HG03354 (cell line): ENCODE measurements around the gene VPS39.
"Not testable (repeated sequence)": the region's sequence is repeated elsewhere in the genome, so short reads cannot be mapped to it uniquely, and the experiment has no call there.

Experiments
- ATAC-seq: cut with Tn5 transposase; IDR thresholded peaks from one replicate; pipeline ENCODE4 v1.9.1; 2021; ENCODE audit warnings: mild to moderate bottlenecking; ENCODE audit not compliant: unreplicated experiment, poor library complexity, severe bottlenecking

VPS39 gene, protein sequence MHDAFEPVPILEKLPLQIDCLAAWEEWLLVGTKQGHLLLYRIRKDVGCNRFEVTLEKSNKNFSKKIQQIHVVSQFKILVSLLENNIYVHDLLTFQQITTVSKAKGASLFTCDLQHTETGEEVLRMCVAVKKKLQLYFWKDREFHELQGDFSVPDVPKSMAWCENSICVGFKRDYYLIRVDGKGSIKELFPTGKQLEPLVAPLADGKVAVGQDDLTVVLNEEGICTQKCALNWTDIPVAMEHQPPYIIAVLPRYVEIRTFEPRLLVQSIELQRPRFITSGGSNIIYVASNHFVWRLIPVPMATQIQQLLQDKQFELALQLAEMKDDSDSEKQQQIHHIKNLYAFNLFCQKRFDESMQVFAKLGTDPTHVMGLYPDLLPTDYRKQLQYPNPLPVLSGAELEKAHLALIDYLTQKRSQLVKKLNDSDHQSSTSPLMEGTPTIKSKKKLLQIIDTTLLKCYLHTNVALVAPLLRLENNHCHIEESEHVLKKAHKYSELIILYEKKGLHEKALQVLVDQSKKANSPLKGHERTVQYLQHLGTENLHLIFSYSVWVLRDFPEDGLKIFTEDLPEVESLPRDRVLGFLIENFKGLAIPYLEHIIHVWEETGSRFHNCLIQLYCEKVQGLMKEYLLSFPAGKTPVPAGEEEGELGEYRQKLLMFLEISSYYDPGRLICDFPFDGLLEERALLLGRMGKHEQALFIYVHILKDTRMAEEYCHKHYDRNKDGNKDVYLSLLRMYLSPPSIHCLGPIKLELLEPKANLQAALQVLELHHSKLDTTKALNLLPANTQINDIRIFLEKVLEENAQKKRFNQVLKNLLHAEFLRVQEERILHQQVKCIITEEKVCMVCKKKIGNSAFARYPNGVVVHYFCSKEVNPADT

DNA sequence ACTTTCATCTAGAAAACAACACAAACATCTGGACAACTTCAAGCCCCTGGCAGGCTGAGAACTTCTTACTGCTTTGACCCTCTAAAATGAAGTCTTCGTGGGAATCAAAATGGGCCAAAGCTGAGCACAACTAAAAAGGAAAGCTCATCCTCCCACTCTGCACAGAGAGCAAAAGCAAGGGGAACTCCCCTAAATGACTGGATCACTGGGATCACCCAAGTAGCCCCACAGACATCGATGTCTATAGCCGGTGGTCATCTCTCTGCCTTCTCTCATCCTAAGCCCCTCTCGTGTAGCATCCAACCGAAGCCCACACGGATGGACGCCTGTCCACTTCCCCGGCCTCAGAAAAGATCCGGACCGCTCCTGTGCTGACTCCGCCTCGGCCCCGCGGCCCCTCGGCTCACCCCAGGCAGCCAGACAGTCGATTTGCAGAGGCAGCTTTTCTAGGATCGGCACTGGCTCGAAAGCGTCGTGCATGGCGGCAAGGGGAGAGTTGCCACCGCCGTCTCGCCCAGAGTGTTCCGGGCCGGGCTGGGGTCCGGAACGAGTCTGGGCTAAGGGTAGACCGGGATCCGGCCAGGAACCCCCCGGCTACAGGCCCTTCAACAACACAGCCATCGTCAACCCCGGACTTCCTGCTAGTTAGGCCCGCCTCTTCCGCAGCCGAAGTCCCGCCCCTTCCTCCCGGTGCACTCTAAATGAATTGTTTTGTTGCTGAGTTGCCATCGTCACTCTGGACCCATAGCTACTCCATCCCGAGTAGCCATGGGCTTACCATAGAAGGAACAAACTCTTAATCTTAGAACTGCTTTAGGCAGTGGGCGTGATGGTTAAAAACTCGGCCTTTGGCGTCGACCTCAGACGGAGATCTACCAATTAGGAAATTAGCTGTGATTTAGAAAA lies at the start of gene VPS39:
VPS39 (minus strand) TSS at position 631 of the 906 bp plus-strand sequence; CDS start at position 480, 151 bp downstream.
- peak; percentile 94 for ATAC-seq

DNA sequence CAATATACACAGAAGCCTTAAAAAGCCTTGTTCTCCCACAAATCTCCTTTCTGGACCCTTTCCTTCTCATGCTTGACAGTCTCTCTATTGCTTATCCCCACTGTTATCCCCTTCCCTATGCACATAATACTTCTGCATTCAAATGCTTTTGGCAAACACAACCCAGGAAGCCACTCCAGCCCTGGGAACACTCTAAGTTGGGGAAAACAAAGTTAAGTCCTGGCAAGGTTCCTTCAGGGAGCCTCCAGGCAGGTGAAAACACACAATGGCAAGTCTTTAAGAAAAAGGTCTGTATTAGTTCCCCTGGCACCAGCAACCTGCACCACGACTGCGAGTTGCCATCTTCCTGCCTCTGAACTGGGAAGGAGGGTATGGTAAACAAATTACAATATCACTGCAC lies 45.2 kb upstream of the VPS39 start:
- no peak for ATAC-seq

DNA sequence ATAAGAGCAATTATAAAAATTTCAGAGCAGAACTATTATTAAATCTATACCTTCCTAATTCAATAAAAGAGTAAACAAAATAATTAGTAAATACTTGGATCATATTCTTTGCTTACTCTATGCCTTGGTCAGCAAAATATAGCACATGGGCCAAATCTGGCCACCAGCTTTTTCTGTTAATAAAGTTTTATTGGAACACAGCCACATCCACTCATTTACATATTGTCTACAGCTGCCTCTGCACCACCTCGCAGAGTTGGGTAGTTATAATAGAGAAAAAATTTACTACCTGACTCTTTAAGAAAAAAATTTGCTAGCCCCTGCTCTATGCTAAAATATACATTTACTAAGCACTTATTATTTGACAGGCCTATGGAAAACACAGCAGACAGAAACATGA lies 32.7 kb upstream of the VPS39 start:
- no peak for ATAC-seq

DNA sequence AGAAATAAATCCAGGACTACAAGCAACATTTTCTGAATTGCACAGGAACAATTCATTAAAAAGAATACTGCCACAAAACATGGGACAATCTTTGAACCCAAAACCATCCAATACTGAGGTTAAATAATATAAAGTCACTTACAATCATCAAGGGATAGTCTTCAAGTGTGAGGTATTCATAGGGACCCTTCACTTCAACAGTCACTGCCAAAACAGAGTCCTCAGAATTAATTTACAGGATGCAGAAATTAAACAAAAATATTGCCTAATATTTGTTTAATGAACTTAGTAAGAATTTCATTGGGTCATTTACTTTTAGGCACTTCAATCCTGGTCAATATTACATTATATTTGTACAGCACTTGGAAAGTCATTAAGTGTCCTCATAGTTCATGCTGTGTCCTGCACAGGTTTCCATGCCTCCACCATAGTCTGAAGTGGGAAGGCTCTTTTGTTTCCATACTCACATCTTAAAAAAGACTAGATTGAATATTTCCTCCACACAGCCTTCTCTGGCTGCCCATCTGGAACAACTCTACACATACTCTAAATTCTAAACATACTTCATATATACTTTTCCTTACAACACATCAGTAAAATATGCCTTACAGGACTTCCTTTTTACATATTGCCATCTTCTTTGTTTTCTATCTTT lies 31.6 kb upstream of the VPS39 start:
- no peak for ATAC-seq

DNA sequence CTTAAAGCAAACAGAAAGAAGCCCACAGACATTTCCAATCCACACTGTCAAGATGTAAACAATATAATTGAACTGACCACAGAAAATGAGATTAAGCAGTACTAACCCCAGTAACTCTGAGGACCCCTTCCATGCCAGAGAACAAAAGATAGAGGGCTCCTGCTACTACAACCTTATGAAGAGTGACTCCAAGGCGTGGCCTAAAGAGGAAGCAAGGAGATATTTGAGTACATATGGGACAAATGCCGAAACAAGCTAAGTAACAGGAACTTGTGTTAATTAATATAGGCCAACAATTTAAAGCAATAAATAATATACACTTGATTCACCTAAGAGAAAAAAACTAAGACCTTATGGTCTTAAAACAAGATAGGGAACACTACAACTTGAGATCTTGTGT lies 25.0 kb upstream of the VPS39 start:
- no peak for ATAC-seq

DNA sequence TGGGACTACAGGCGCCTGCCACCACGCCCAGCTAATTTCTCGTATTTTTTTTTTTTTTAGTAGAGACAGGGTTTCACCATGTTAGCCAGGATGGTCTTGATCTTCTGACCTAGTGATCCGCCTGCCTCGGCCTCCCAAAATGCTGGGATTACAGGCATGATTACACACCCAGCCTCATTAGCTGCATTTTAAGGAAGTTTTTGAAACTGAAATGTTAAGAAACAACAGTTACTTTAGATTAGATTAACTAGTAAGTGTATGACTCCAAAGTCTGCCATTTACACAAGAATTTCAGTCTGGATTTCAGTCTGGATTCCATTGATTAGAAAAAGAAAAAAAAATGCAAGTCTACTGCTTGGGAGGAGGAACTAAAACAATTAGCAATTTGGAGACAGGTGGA lies 24.5 kb upstream of the VPS39 start:
- no peak for ATAC-seq

DNA sequence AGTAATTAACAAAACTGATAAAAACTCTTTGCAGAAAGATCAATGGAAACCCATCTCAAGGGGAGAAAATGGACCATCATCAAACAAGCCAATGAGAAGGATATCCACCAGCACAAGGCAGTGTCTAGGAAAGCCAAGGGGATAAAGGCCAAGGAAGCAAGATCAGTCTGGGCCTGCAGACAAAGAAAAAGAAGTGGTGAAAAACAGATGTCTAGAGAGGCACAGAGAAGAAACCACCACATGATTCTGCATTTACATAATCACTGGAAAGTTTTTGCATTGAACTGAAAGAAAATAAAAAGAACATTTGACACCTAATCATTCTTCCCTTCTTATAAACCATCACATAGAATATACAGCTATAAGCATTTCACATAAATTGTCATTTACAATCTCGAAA lies 23.0 kb upstream of the VPS39 start:
- no peak for ATAC-seq

DNA sequence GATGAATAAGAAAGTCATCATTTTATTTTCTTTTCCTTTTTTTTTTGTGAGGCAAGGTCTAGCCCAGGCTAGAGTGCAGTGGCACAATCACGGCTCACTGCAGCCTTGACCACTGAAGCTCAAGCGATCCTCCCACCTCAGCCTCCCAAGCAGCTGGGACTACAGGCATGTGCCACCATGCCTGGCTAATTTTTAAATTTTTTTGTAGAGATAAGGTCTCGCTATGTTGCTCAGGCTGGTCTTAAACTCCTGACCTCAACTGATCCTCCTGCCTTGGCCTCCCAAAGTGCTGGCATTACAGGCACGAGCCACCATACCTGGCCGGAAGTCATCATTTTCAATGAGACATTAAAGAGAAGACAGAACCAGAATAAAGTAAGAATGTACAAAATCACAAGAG lies 20.9 kb upstream of the VPS39 start:
- not testable (repeated sequence) for ATAC-seq

DNA sequence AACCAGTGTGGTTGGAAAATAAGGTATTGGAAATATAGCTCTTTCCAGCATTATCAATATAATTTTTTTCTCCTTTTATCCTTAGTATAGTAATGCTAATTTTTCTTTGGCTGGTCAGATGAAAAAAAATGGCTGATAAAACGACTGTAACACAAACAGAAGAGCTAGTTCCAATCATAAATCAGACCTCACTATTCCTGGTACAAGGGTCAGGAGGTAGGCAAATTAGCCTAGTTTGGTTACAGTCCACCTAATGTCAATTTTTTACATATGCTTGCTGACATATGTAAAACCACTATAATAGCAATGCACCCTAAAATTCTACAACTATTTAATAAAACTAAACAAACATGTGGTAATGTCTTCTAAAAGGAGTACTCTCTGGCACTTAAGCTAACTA lies 19.9 kb upstream of the VPS39 start:
- no peak for ATAC-seq

DNA sequence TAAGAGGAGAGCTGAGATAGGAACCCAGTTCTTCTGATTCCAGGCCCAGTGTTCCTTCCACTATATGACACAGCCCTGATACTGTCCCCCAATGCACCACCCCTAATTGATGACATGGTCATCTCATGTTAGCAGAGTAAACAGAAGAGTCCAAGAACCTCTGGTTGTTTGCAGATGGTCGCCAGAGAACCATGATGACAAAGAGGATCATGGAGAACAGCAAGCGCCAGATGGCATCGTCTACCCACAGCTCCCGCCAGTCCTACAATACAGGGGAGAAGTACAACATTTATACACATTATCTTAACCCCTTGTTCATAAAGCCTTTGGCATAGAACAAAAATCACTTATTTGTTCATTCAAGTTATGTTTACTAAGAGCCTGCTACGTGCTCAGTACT lies 18.5 kb upstream of the VPS39 start:
- ATAC-seq = no peak

DNA sequence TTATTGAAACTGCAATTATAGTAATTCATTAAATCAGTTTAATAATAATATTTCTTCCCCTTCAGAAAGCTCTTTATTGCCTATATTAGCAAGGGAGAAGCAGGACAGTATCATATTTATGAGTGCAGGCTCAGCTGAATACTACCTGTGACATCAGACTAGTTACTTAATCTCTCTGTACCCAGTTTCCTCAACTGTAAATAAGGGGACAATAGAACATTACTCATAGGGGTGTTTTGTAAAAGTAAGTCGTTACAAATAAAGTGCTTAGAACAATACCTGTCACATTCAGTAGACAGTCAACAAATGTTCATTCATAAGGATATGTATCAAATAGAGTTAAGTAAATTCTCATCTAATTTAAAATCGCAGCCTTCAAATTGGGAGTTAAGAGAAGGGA lies 12.1 kb upstream of the VPS39 start:
- ATAC-seq = no peak

DNA sequence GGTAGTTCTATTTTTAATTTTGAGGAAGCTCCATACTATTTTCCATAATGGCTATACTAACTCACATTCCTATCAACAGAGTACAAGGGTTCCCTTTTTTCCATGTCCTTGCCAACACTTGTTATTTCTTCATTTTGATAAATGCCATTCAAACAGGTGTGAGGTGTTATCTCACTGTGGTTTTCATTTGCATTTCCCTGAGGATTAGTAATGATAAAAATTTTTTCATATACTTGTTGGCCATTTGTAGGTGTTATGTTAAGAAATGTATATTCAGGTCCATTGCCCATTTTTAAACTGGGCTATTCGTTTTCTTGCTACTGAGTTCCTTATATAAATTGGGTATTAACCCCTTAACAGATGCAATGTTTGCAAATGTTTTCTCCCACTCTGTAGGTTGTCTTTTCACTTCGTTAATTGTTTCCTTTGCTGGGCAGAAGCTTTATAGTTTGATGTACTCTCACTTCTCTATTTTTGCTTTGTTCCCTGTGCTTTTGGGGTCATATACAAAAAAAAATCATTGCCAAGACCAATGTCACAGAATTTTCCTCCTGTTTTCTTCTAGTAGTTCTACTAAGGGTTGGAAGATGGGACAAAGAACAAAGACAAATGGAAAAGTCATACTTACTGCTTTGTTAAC lies 11.0 kb upstream of the VPS39 start:
- ATAC-seq = no peak

DNA sequence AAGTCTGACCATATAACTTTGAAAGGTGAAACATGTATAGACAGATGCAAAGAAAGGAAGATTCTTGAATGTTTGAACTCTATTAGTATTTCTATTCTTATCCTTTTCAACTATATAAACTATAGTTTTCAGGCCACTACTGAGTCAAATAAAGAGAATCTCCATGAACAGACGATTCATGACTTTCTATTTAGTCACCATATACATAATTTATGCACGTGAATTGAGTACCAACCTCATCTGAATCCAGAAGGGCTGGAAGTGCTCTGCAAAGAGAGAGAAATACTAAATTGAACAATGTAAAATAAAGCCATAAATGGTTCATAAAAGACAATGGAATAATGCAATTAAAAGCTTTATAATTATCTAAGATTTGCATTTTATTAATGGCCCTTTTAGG lies 9.5 kb upstream of the VPS39 start:
- no peak for ATAC-seq

DNA sequence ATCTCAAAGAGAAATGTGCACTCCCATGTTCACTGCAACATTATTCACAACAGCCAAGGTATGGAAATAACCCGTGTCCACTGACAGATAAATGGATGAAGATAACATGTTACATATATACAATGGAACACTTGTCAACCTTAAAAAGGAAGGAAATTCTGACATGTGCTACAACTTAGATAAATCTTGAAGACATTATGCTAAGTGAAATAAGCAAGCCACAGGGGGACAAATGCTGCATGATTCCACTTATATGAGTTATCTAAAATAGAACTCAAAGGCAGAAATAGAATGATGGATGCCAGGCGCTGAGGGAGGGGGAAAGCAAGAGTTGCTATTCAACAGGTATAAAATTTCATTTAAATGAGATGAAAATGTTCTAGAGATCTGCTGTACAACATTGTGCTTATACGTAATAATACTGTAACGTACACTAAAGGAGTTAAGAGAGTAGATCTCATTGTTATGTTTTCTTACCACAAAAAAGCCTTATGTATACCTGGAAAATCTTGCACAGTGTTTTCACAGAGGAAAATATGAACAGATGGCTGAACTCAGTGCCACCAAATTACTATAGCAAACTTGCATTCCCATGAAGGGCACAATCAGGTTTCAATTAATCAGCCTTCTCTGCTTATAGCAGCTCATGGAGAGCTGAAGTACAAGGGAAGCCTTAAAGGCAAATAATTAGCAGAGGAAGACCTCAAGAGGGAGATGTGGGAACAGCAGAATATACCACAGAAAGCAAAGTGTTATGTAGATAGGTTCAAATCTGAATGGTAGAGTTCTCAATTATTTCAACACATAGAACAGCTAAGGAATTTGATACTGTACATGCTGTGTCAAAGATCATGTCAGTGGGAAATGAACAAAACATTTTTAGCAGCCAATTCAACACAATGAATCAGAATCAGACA lies 8.1 kb upstream of the VPS39 start:
- ATAC-seq = no peak

DNA sequence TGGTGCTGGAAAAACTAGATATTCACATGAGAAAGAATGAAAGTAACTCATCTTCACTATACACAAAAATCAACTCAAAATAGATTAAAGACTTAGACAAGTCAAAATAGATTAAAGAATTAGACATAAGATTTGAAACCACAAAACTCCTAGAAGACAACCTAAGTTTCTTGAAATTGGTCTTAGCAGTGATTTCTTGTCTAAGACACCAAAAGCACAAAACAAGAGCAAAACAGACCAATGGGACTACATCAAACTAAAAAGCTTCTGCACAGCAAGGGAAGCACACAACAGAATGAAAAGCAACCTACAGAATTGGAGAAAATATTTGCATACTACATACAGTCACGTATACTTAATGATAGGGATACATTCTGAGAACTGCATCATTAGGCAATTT lies 6.5 kb upstream of the VPS39 start:
- no peak for ATAC-seq

DNA sequence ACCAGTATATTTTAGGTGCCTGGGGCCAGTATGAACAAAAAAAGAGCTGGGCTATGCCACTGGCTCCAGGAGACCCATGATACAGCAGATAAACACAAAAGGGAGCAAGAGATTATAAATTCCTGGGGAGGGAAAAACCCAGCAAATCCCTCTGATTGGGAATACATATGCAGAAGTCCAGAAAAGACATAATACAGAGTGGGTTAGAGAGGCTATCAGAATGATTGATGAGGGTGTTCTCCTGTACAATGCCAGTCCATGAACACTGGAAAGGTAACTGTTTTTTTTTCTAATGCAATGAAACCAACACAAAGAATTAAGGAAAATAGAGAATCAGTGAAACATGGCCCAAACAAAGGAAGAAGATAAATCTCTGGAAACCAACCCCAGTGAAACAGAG lies 5.4 kb upstream of the VPS39 start:
- ATAC-seq = no peak

DNA sequence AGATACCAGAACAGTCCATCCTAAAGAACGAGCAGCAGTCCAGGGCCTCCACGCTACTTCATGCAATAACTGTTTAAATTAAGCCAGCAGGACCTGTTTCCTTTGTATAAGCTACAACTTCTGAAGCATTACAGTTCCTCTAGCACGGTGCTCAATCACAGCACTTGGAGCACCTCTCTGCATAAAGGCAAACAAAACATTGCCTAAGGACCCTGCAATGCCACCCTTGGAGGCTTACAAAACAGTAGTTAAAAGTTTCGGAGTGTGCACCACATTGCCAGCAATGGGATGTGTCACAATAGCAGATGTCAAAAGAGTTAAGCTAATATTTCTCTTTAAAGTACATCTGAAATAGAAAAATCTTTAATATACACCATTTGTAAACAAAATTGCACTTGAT lies 2.6 kb upstream of the VPS39 start:
- no peak for ATAC-seq

DNA sequence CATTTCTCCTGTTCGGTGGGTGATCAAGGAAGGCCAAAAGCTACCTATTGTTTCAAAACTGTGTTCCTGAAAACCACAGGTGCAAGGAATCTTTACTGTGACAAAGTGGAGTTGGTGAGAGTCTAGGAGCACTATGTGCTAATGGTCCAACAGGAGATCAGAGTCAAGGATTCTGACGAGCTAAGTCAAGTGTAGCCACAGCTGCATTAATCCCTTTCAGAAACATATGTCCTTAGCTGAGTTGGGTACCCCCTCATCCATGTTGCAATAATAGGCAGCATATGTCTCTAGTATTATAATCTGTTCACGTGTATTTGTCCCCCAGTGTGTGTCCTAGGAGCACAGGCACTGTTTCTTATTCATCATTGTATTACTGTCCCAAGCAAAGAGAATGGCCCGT lies 1.7 kb downstream of the VPS39 start:
- ATAC-seq = no peak
